Sigmoid colon (tissue), 7 donors: ENCODE results near the gene SNX7. TPM values are rescaled to one million over a fixed set of nuclear protein-coding genes. Genes with fewer than 3 reads are reported as not detected.
A peak's percentile ranks its signal among the peaks of the same experiment; 100 is the strongest.

Experiments used
- DNase-seq: peaks from one replicate; pipeline ENCODE4 v3.0.0-alpha.2; 2019
- H3K27ac ChIP-seq, 4 donors: fragments of 200-600 bp; sonication (generic); one replicate each; pipeline ENCODE4 v1.5.1; 2016 to 2019; ENCODE audit warnings: mild to moderate bottlenecking in 1 of 4
- H3K27me3 ChIP-seq, 3 donors: fragments of 200-600 bp; sonication (generic); one replicate each; pipeline ENCODE4 v1.5.1; 2019; ENCODE audit warnings: mild to moderate bottlenecking in 1 of 3
- H3K36me3 ChIP-seq, 4 donors: fragments of 200-600 bp; sonication (generic); one replicate each; pipeline ENCODE4 v1.5.1; 2016 to 2019
- H3K4me1 ChIP-seq, 4 donors: fragments of 200-600 bp; sonication (generic); one replicate each; pipeline ENCODE4 v1.5.1; 2017 to 2019
- H3K4me3 ChIP-seq, 4 donors: fragments of 200-600 bp; sonication (generic); one replicate each; pipeline ENCODE4 v1.5.1; 2017 to 2019; ENCODE audit warnings: mild to moderate bottlenecking in 2 of 4, moderate library complexity in 1 of 4
- H3K9me3 ChIP-seq, 4 donors: fragments of 200-600 bp in 3 of 4; sonication (generic) in 3 of 4; one replicate each; pipeline versions ENCODE4 v1.5.1 to v1.6.1; 2013 to 2019
- CTCF ChIP-seq, 4 experiments: fragments of 450-650 bp in 3 of 4; fragments of 200-600 bp in 1 of 4; IDR thresholded peaks; one replicate each; pipeline ENCODE4 v1.5.1; 2016 to 2019; ENCODE audit warnings: antibody characterized with exemption in 4 of 4, mild to moderate bottlenecking in 3 of 4, moderate library complexity in 2 of 4
- EP300 ChIP-seq, 4 donors: sonication (generic); formaldehyde crosslinking; IDR thresholded peaks; one replicate each; pipeline ENCODE4 v1.6.1; 2017; ENCODE audit warnings: antibody characterized with exemption in 4 of 4
- POLR2A ChIP-seq, 2 donors: fragments of 450-650 bp; IDR thresholded peaks; one replicate each; pipeline ENCODE4 v1.6.1; 2016; ENCODE audit warnings: antibody characterized with exemption in 2 of 2, mild to moderate bottlenecking in 2 of 2, moderate library complexity in 2 of 2
- POLR2AphosphoS5 ChIP-seq, 4 donors: sonication (generic); formaldehyde crosslinking; IDR thresholded peaks; one replicate each; pipeline ENCODE4 v1.6.1; 2017; ENCODE audit warnings: antibody characterized with exemption in 4 of 4
- WGBS, 2 donors: extraction: QIAGEN DNeasy Blood & Tissue Kit; methylation state at CpG; one replicate each; pipeline ENCODE4 v1.1.7; 2013; 5-methylcytosine and 5-hydroxymethylcytosine counted together
- intact Hi-C: fragments of 100-400 bp; cut with DNase I; formaldehyde crosslinking; loops from one replicate; pipeline ENCODE4 v1.15.1; 2023
- polyA plus RNA-seq, 3 donors: library from polyadenylated mRNA; stranded (reverse); fragments of 200-250 nt; gene quantifications; one replicate each; pipeline ENCODE4 v1.2.3, GENCODE V29; 2013
- total RNA-seq, 4 donors: library from RNA; depleted of rRNA; stranded (reverse); fragments of >200 nt; gene quantifications; one replicate each; pipeline ENCODE4 v1.1.0, GENCODE V29; 2016
- donor health status: healthy with polysubstance abuse.
- donor health status: Bipolar disorder and iron deficiency.
- donor health status: healthy.

Gene SNX7
- total and polyA plus RNA-seq, 7 donors: 27.1 to 46.7 (median 38.2) TPM

GRCh38 chr1:98794196-98794886 is 132.8 kb downstream of the SNX7 start:
- DNase-seq: no peak
- 5 to 18% methylated on average over 3 of the region's 3 CpGs for WGBS, 2 donors
- no peak for TF ChIP-seq POLR2AphosphoS5 (IDR thresholded peaks at IDR 0.05)
- no peak for TF ChIP-seq EP300 (IDR thresholded peaks at IDR 0.05)
- TF ChIP-seq CTCF (IDR thresholded peaks at IDR 0.05): peak in 3 of 4 experiments; percentile 10 to 51 (median 39)
- Histone ChIP-seq H3K9me3 (no peaks in the 10 kb centered on the region), H3K4me3 (no peak overlapping the region), H3K27me3 (no peaks in the 10 kb centered on the region), H3K4me1 (no peaks in the 10 kb centered on the region), H3K27ac (no peak overlapping the region), H3K36me3 (no peaks in the 10 kb centered on the region)
- intact Hi-C loops: loop anchor here (10.0 kb wide), 1 partner anchor 910 kb away; no protein-coding TSS in a partner anchor

- H3K27ac ChIP-seq: no peak overlapping the region
- no peak overlapping the region for H3K4me3 ChIP-seq
- DNase-seq: no peak
- H3K9me3 ChIP-seq: no peaks in the 10 kb centered on the region
- H3K4me1 ChIP-seq: no peaks in the 10 kb centered on the region
- H3K27me3 ChIP-seq: no peaks in the 10 kb centered on the region
- intact Hi-C loops: loop anchor here (10.0 kb wide), 1 partner anchor 909 kb away; no protein-coding TSS in a partner anchor
- no peaks in the 10 kb centered on the region for H3K36me3 ChIP-seq
- no peak for TF ChIP-seq POLR2AphosphoS5 (IDR thresholded peaks at IDR 0.05)
- TF ChIP-seq CTCF (IDR thresholded peaks at IDR 0.05): no peak
- TF ChIP-seq EP300 (IDR thresholded peaks at IDR 0.05): no peak
- no peak for TF ChIP-seq POLR2A (IDR thresholded peaks at IDR 0.05)
- 89 to 91% methylated on average over 1 of the region's 1 CpG for WGBS, 2 donors
Measured at GRCh38 chr1:98796049-98796448, 134.5 kb downstream of the SNX7 start.

GRCh38 chr1:98797506-98797905 is 136.0 kb downstream of the SNX7 start:
- 51 to 87% methylated on average over 2 of the region's 2 CpGs for WGBS, 2 donors
- no peaks in the 10 kb centered on the region for H3K4me1 ChIP-seq
- no peak overlapping the region for H3K27ac ChIP-seq
- H3K9me3 ChIP-seq: no peaks in the 10 kb centered on the region
- intact Hi-C loops: loop anchor here (10.0 kb wide), 1 partner anchor 907 kb away; no protein-coding TSS in a partner anchor
- TF ChIP-seq POLR2A (IDR thresholded peaks at IDR 0.05): no peak
- TF ChIP-seq POLR2AphosphoS5 (IDR thresholded peaks at IDR 0.05): no peak
- no peak for TF ChIP-seq EP300 (IDR thresholded peaks at IDR 0.05)
- TF ChIP-seq CTCF (IDR thresholded peaks at IDR 0.05): no peak
- no peak overlapping the region for H3K4me3 ChIP-seq
- no peak for DNase-seq
- H3K27me3 ChIP-seq: no peaks in the 10 kb centered on the region
- H3K36me3 ChIP-seq: no peaks in the 10 kb centered on the region
